Gastrocnemius medialis (tissue), 4 donors: Measurements from ENCODE around the gene PRRG4. TPM values are rescaled to one million over a fixed set of nuclear protein-coding genes. Genes with fewer than 3 reads are reported as not detected.
"Not testable (repeated sequence)": the region's sequence is repeated elsewhere in the genome, so short reads cannot be mapped to it uniquely, and the experiment has no call there.

ENCODE experiments used
- ATAC-seq, 2 donors: fragments of 150-250 bp; one replicate each; pipeline ENCODE4 v1.9.1; 2016
- DNase-seq, 2 donors: peaks; one replicate each; pipeline ENCODE4 v3.0.0-alpha.2; 2019
- H3K27ac ChIP-seq, 4 donors: fragments of 200-600 bp; sonication (generic); 1 replicate in 1 of 4; 2 replicates in 3 of 4; pipeline ENCODE4 v1.5.1; 2016 to 2018; ENCODE audit warnings: mild to moderate bottlenecking in 2 of 4, moderate library complexity in 1 of 4
- H3K27me3 ChIP-seq, 3 donors: fragments of 200-600 bp; sonication (generic) in 2 of 3; 1 replicate in 1 of 3; 2 replicates in 2 of 3; pipeline versions ENCODE4 v1.5.1 to v1.6.0; 2016 to 2019; ENCODE audit warnings: mild to moderate bottlenecking in 1 of 3, moderate library complexity in 1 of 3
- H3K36me3 ChIP-seq, 2 donors: fragments of 200-600 bp; sonication (generic) in 1 of 2; one replicate each; pipeline ENCODE4 v1.5.1; 2017 to 2018
- H3K4me1 ChIP-seq, 2 donors: fragments of 200-600 bp; sonication (generic) in 1 of 2; one replicate each; pipeline ENCODE4 v1.5.1; 2016 to 2017; ENCODE audit warnings: mild to moderate bottlenecking in 2 of 2
- H3K4me3 ChIP-seq, 4 donors: fragments of 200-600 bp; sonication (generic) in 3 of 4; 1 replicate in 1 of 4; 2 replicates in 3 of 4; pipeline ENCODE4 v1.5.1; 2016 to 2019; ENCODE audit warnings: mild to moderate bottlenecking in 2 of 4
- H3K9me3 ChIP-seq, 3 donors: fragments of 200-600 bp; sonication (generic) in 2 of 3; 1 replicate in 1 of 3; 2 replicates in 2 of 3; pipeline ENCODE4 v1.5.1; 2016 to 2019
- POLR2A ChIP-seq, 2 donors: fragments of 450-650 bp; IDR thresholded peaks; one replicate each; pipeline ENCODE4 v1.6.1; 2017; ENCODE audit warnings: antibody characterized with exemption in 2 of 2, mild to moderate bottlenecking in 2 of 2, moderate library complexity in 2 of 2
- in situ Hi-C, 4 donors: fragments of 200-750 bp; cut with MboI; loops; one replicate each; pipeline versions ENCODE4 v1.15.0 to v1.8.0; 2017; ENCODE audit warnings: low sequenced_read_pairs in 4 of 4
- intact Hi-C: fragments of 100-400 bp; cut with DNase I; formaldehyde crosslinking; loops from one replicate; pipeline ENCODE4 v1.15.1; 2023; ENCODE audit warnings: low total_unique reads
- total RNA-seq, 4 donors: library from RNA; depleted of rRNA; stranded (reverse); fragments of >200 nt; gene quantifications; one replicate each; pipeline versions ENCODE4 v1.1.0 to v1.2.3, GENCODE V29; 2016
- TF ChIP-seq, protein P1 (sequence below), 5 experiments: fragments of 450-650 bp in 3 of 5; fragments of 200-600 bp in 2 of 5; sonication (generic) in 2 of 5; IDR thresholded peaks in 4 of 5; conservative IDR thresholded peaks in 1 of 5; 1 replicate in 4 of 5; 2 replicates in 1 of 5; pipeline ENCODE4 v1.5.1; 2016 to 2019; ENCODE audit warnings: antibody characterized with exemption in 5 of 5, mild to moderate bottlenecking in 3 of 5, moderate library complexity in 3 of 5

The PRRG4 gene
- total RNA-seq, 4 donors from 2014 or later, result 0.46 to 1.8 (median 0.75) TPM

DNA sequence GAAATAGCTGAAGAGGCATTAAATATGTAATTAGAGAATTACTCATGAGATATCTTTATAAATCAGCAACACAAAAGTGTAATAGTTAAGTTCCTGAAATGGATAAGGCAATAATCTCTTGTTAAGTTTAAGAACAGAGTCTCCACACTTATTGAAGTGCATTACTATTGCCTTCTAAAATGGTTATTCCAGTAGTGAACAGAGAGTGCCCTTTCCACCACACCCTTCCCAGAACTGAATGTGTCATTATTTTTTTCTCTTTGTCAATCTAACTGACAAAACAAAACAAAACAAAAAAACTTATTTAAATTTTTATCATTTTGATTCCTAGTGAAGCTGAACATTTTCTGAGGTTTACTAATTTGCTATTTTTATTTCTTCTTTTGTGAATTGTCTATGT is 9.2 kb upstream of the PRRG4 start:
- TF ChIP-seq, protein P1, sequence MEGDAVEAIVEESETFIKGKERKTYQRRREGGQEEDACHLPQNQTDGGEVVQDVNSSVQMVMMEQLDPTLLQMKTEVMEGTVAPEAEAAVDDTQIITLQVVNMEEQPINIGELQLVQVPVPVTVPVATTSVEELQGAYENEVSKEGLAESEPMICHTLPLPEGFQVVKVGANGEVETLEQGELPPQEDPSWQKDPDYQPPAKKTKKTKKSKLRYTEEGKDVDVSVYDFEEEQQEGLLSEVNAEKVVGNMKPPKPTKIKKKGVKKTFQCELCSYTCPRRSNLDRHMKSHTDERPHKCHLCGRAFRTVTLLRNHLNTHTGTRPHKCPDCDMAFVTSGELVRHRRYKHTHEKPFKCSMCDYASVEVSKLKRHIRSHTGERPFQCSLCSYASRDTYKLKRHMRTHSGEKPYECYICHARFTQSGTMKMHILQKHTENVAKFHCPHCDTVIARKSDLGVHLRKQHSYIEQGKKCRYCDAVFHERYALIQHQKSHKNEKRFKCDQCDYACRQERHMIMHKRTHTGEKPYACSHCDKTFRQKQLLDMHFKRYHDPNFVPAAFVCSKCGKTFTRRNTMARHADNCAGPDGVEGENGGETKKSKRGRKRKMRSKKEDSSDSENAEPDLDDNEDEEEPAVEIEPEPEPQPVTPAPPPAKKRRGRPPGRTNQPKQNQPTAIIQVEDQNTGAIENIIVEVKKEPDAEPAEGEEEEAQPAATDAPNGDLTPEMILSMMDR (IDR thresholded peaks at IDR 0.05 in 4 of 5, conservative IDR thresholded peaks at IDR 0.05 in 1 of 5), result no peak
- TF ChIP-seq POLR2A (IDR thresholded peaks at IDR 0.05), result no peak
- no peaks in the 10 kb centered on the region for H3K27me3 ChIP-seq
- DNase-seq (no peak), ATAC-seq (no peak)
- in situ Hi-C loops, result no loop called here
- intact Hi-C loops, result no loop called here
- no peaks in the 10 kb centered on the region for H3K36me3 ChIP-seq
- no peaks in the 10 kb centered on the region for H3K9me3 ChIP-seq
- no peaks in the 10 kb centered on the region for H3K4me1 ChIP-seq
- H3K4me3 ChIP-seq, result no peak overlapping the region
- no peak overlapping the region for H3K27ac ChIP-seq

DNA sequence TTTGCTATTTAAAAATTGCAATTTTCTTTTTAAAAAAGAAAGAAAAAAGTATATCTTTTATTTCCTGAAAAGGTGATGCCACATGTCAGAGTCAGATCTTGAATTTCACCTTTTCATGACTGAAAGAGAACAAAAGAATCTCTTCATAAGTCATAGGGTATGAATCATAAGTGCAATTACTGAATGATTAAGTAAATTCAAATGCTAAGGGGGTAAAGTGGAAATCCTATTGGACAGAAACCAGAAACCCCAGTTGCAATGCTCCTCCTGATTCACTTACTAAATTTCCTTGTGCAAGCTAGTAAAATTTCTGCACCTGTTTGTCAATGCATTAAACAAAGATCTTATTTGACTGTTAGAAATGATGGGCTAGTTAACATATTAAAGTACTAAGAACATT is 8.2 kb upstream of the PRRG4 start:
- no peaks in the 10 kb centered on the region for H3K27me3 ChIP-seq
- H3K4me3 ChIP-seq, result no peak overlapping the region
- no peaks in the 10 kb centered on the region for H3K9me3 ChIP-seq
- no peak for ATAC-seq
- TF ChIP-seq, protein P1 (IDR thresholded peaks at IDR 0.05 in 4 of 5, conservative IDR thresholded peaks at IDR 0.05 in 1 of 5), result no peak
- no peak for TF ChIP-seq POLR2A (IDR thresholded peaks at IDR 0.05)
- intact Hi-C loops, result no loop called here
- no peaks in the 10 kb centered on the region for H3K4me1 ChIP-seq
- in situ Hi-C loops, result no loop called here
- no peak for DNase-seq
- no peak overlapping the region for H3K27ac ChIP-seq
- H3K36me3 ChIP-seq, result no peaks in the 10 kb centered on the region

DNA sequence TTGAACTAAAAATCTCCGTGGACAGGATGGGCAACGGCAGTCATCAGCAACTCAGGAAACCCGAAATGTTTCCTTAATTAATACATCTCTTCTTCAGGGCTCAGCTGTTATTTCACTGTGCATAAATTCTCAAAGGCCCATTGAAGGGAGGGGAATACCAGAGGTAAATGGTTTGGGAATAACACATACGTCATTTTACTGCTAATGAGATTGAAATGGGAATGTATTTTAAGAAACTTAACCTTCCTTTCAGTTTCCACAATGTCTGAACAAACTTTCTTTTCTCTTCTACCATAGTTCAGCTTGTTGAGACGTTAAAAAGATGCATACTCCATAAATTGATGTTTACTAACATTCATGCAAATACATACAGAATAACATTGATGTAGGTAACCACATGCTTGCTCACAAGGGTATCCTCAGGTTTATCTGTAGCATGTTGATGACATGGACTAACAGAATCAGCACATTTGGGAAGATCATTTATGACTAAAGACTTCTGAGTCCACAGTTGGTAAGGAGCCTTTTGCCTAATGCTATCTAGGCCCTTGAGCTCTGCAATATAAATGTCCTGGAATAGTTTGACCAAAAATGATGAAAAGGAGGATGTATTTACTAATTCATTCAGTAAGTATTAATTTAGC is 7.7 kb upstream of the PRRG4 start:
- H3K9me3 ChIP-seq, result no peaks in the 10 kb centered on the region

DNA sequence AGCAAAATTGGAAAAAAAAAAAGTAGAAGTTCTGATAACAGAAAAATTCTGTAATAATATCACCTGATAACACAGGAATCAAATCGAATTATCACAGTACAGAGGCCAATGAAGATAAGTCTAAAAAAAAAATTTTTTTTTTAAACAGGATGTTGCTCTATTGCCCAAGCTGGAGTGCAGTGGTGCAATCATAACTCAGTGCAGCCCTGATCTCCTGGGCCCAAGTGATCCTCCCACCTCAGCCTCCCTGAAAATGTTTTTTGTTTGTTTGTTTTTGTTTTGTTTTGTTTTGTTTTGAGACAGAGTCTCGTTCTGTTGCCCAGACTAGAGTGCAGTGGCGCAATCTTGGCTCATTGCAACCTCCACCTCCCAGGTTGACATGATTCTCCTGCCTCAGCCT is 6.1 kb upstream of the PRRG4 start:
- H3K36me3 ChIP-seq, intact Hi-C loops, H3K4me1 ChIP-seq: not testable (repeated sequence)

More for the DNA sequence above, 7.7 kb upstream of the PRRG4 start:
- no peak for TF ChIP-seq POLR2A (IDR thresholded peaks at IDR 0.05)
- TF ChIP-seq, protein P1 (IDR thresholded peaks at IDR 0.05 in 4 of 5, conservative IDR thresholded peaks at IDR 0.05 in 1 of 5), result no peak
- Histone ChIP-seq H3K27me3 (no peaks in the 10 kb centered on the region), H3K36me3 (no peaks in the 10 kb centered on the region), H3K27ac (no peak overlapping the region), H3K4me3 (no peak overlapping the region), H3K4me1 (no peaks in the 10 kb centered on the region)
- DNase-seq, result no peak
- in situ Hi-C loops, result no loop called here
- ATAC-seq, result no peak
- intact Hi-C loops, result no loop called here

DNA sequence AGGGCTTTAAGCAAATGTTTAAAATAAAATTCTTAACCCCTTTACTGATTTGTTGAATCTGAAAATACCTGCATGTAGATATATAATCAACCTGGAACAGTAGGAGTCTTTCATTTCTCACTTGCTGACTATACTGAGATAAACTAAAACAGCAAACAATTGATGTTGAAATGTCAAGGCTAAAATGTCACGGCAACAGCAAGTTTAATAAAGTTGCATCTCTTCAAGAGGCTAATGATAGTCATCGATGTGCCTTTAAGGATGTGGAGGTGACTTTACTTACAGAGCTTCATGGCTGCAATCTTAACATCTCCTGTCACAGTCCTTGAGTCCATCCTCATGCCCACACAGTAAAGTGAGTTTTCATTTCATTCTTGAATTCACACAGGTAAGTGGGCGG is 3.6 kb upstream of the PRRG4 start:
- no peaks in the 10 kb centered on the region for H3K36me3 ChIP-seq
- no peak overlapping the region for H3K4me3 ChIP-seq
- no peak for TF ChIP-seq POLR2A (IDR thresholded peaks at IDR 0.05)
- TF ChIP-seq, protein P1 (IDR thresholded peaks at IDR 0.05 in 4 of 5, conservative IDR thresholded peaks at IDR 0.05 in 1 of 5), result no peak
- DNase-seq (no peak), ATAC-seq (no peak)
- peaks cover 4% of the 10 kb centered on the region in 2 donors for H3K4me1 ChIP-seq
- no peaks in the 10 kb centered on the region for H3K9me3 ChIP-seq
- no peak overlapping the region for H3K27ac ChIP-seq
- in situ Hi-C loops (no loop called here), intact Hi-C loops (no loop called here)
- peaks cover 5 to 14% (median 10%) of the 10 kb centered on the region in 3 donors for H3K27me3 ChIP-seq

More for the DNA sequence above, 6.1 kb upstream of the PRRG4 start:
- H3K9me3 ChIP-seq, H3K4me3 ChIP-seq, DNase-seq, H3K27me3 ChIP-seq, in situ Hi-C loops, ATAC-seq, H3K27ac ChIP-seq: not testable (repeated sequence)
